ENCODE measurements around the gene DPY19L3.
A peak's percentile ranks its signal among the peaks of the same experiment; 100 is the strongest.
"Not testable (repeated sequence)": the region's sequence is repeated elsewhere in the genome, so short reads cannot be mapped to it uniquely, and the experiment has no call there.

DPY19L3 gene

GRCh38 chr19:32442650-32443049, 37.1 kb downstream of the DPY19L3 start:
- DNase-seq (ENCODE audit: low read depth) = no peak

GRCh38 chr19:32447534-32447933, 42.0 kb downstream of the DPY19L3 start:
- not testable (repeated sequence) for DNase-seq (ENCODE audit: low read depth)

- no peak for DNase-seq (ENCODE audit: low read depth)
These were observed 42.5 kb downstream of the DPY19L3 start for GRCh38 chr19:32448026-32448425.

GRCh38 chr19:32450217-32450616, 44.6 kb downstream of the DPY19L3 start:
- peak; percentile 96 for DNase-seq (ENCODE audit: low read depth)

GRCh38 chr19:32453736-32454135, 48.2 kb downstream of the DPY19L3 start:
- peak; percentile 67 for DNase-seq (ENCODE audit: low read depth)

GRCh38 chr19:32456406-32456805, 50.8 kb downstream of the DPY19L3 start:
- DNase-seq (ENCODE audit: low read depth) = no peak

GRCh38 chr19:32457571-32458158, 52.1 kb downstream of the DPY19L3 start:
- no peak for DNase-seq (ENCODE audit: low read depth)

- DNase-seq (ENCODE audit: low read depth) = no peak
These were observed 53.0 kb downstream of the DPY19L3 start for GRCh38 chr19:32458500-32459123.

- DNase-seq (ENCODE audit: low read depth) = no peak
These were observed 53.8 kb downstream of the DPY19L3 start for GRCh38 chr19:32459204-32459865.

GRCh38 chr19:32460476-32460875, 54.9 kb downstream of the DPY19L3 start:
- DNase-seq (ENCODE audit: low read depth) = no peak

GRCh38 chr19:32464279-32464678, 58.7 kb downstream of the DPY19L3 start:
- DNase-seq (ENCODE audit: low read depth) = peak; percentile 13

- no peak for DNase-seq (ENCODE audit: low read depth)
These were observed 59.6 kb downstream of the DPY19L3 start for GRCh38 chr19:32465176-32465575.

- DNase-seq (ENCODE audit: low read depth) = peak; percentile 7
These were observed 64.2 kb downstream of the DPY19L3 start for GRCh38 chr19:32469795-32470194.

GRCh38 chr19:32471095-32471494, 65.5 kb downstream of the DPY19L3 start:
- DNase-seq (ENCODE audit: low read depth) = no peak

- no peak for DNase-seq (ENCODE audit: low read depth)
These were observed 66.2 kb downstream of the DPY19L3 start for GRCh38 chr19:32471811-32472210.

GRCh38 chr19:32475141-32476031, 69.8 kb downstream of the DPY19L3 start:
- no peak for DNase-seq (ENCODE audit: low read depth)

- no peak for DNase-seq (ENCODE audit: low read depth)
These were observed 70.4 kb downstream of the DPY19L3 start for GRCh38 chr19:32476032-32476350.

GRCh38 chr19:32480321-32480720, 74.8 kb downstream of the DPY19L3 start:
- no peak for DNase-seq (ENCODE audit: low read depth)

- DNase-seq (ENCODE audit: low read depth) = no peak
These were observed 78.0 kb downstream of the DPY19L3 start for GRCh38 chr19:32483574-32483973.

- peak; percentile 37 for DNase-seq (ENCODE audit: low read depth)
These were observed 84.4 kb downstream of the DPY19L3 start for GRCh38 chr19:32489971-32490370.

- no peak for DNase-seq (ENCODE audit: low read depth)
These were observed 91.8 kb downstream of the DPY19L3 start for GRCh38 chr19:32497391-32497790.

- DNase-seq (ENCODE audit: low read depth) = no peak
These were observed 93.2 kb downstream of the DPY19L3 start for GRCh38 chr19:32498648-32499200.
